GM18858 (cell line): Measurements from ENCODE around the gene RHBDD2.
"Not testable (repeated sequence)": the region's sequence is repeated elsewhere in the genome, so short reads cannot be mapped to it uniquely, and the experiment has no call there.

Experiments
- ATAC-seq: cut with Tn5 transposase; IDR thresholded peaks from one replicate; pipeline ENCODE4 v1.9.1; 2021; ENCODE audit not compliant: unreplicated experiment

Gene RHBDD2

DNA sequence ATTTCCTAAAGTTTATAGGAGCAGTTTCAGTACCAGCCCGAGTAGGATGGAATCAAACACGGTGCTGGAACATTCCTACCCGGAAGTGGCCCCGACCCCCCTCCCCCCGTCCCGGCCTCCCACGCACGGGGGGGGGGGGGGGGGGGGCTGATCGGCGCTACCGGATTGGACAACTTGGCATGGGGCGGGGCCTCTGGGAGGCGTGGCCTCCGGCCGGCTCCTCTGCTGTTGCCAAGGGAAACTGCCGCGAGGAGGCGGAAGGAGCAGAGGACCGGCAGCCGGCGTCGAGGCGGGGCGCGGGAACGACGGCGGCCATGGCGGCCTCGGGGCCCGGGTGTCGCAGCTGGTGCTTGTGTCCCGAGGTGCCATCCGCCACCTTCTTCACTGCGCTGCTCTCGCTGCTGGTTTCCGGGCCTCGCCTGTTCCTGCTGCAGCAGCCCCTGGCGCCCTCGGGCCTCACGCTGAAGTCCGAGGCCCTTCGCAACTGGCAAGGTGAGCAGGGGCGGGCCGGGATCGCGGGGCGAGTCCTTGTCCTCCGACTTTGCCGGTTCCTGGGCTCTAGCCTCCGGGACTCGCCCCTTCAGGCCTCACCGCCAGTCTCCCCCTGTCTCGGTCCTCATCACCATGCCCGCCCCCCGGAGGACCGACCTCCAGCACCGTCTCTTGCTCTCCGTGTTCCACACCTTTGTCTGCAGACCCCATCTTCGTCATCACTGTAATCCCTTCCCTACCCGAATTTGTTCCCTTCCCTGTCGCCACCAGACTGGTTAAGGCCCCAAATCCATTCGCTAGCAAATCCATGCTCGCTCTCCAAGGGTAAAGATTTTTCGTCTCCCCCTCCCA lies at the start of gene RHBDD2:
Gene RHBDD2 (plus strand): TSS at position 266 of the 843 bp plus-strand sequence. CDS start 49 bp downstream, at position 315.
- peak; percentile 83 for ATAC-seq

DNA sequence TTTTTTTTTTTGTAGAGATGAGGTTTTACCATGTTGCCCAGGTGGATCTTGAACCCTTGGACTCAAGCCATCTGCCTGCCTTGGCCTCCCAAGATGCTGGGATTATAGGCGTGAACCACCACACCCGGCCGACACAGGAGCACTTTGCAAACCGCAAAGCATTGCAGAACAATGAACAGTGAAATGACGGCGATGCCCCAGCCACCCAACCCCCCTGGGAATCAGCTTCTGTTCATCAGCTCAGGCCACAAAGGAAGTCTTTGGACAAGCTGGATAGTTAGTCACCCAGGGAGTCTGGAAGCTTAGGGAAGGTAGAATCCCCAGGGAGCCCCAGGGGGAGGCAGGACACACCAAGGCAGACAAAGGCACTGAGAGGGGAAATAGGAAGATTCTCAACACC lies 49.2 kb upstream of the RHBDD2 start:
- ATAC-seq: not testable (repeated sequence)

DNA sequence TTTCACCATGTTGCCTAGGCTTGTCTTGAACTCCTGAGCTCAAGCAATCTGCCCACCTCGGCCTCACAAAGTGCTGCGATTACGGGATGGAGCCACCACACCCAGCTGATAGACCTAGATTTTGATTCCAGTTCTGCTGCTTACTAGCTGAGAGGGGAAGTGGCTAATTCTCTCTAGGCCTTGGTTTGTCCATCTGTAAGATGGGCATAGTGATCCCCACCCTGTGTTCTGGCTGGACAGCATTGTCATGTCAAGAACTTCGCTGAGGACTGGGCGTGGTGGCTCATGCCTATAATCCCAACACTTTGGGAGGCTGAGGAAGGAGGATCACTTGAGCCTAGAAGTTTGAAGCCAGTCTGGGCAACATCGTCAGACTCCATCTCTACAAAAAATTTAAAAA lies 47.9 kb upstream of the RHBDD2 start:
- no peak for ATAC-seq

DNA sequence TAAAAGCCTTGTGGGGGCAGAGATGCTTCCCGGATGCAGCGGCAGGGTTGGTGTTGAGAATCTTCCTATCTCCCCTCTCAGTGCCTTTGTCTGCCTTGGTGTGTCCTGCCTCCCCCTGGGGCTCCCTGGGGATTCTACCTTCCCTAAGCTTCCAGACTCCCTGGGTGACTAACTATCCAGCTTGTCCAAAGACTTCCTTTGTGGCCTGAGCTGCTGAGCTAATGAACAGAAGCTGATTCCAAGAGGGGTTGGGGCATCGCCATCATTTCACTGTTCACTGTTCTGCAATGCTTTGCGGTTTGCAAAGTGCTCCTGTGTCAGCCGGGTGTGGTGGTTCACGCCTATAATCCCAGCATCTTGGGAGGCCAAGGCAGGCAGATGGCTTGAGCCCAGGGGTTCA lies 45.2 kb upstream of the RHBDD2 start:
- ATAC-seq: not testable (repeated sequence)

DNA sequence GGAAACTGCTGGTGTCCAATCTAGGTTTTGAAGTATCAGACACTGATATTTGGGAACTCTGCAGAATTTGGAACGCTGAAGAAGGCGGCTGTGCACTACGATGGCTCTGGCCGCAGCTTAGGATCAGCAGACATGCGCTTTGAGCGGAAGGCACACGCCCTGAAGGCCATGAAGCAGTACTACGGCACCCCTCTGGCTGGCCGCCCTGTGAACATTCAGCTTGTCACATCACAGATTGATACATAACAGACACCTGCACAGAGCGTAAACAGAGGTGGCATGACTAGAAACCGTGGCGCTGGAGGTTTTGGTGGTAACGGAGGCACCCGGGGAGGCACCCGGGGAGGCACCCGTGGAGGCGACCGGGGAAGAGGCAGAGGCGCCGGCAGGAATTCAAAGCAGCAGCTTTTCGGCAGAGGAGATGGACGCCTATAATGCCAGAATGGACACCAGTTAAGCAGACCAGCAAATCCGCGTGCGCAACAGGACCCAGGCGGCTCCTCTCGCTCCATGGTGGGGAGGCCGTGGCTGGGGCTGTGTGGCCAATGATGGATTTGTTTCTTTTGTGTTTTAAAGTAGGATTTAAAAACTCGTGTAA lies 43.0 kb upstream of the RHBDD2 start:
- no peak for ATAC-seq

DNA sequence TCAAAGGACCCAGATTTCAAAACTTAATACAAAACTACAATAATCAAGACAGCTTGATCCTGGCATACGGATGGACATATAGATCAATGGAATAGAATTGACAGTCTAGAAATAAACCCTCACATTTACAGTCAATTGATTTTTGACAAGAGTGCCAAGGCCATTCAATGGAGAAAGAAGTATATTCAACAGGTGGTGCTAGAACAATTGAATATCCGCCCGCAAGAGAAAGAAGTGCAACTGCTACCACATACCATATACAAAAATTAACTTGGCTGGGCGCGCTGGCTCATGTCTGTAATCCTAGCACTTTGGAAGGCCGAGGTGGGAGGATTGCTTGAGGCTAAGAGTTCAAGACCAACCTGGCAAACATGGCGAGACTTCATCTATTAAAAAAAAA lies 42.0 kb upstream of the RHBDD2 start:
- ATAC-seq: no peak

DNA sequence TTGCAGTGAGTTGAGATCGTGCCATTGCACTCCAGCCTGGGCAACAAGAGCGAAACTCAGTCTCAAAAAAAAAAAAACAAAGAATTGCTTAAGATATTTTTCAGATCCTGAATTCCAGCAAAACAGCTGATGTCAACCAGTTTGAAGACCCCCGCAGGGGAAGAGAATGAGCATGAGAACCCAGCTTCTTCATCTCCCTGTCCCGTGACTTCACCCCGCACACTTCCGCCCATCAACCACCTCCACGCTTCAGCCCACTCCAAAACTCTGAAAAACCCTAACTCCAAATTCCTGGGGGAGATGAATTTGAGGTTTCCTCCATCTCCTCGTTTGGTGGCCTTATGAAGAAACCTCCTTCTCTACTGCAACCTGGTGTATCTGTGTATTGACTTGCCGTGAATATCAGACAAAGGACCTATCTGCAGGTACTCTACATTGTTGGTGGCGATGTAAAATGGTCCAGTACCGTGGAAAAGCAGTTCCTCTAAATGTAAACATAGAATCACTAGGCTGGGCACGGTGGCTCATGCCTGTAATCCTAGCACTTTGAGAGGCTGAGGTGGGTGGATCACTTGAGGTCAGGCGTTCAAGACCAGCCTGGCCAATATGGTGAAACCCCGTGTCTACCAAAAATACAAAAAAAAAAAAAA lies 40.4 kb upstream of the RHBDD2 start:
- ATAC-seq: not testable (repeated sequence)

DNA sequence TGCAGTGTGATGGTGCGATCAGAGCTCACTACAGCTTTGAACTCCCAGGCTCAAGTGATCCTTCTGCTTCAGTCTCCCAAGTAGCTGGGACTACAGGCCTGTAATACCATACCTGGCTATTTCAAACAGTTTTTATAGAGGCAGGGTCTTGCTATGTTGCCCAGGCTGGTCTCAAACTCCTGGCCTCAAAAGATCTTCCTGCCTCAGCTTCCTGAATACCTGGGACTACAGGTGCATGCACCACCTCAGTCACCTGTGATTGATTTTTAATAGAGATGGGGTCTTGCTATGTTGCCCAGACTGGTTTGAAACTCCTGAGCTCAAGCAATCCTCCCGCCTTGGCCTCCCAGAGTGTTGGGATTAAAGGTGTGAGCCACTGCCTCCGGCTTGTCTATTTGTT lies 38.8 kb upstream of the RHBDD2 start:
- no peak for ATAC-seq

DNA sequence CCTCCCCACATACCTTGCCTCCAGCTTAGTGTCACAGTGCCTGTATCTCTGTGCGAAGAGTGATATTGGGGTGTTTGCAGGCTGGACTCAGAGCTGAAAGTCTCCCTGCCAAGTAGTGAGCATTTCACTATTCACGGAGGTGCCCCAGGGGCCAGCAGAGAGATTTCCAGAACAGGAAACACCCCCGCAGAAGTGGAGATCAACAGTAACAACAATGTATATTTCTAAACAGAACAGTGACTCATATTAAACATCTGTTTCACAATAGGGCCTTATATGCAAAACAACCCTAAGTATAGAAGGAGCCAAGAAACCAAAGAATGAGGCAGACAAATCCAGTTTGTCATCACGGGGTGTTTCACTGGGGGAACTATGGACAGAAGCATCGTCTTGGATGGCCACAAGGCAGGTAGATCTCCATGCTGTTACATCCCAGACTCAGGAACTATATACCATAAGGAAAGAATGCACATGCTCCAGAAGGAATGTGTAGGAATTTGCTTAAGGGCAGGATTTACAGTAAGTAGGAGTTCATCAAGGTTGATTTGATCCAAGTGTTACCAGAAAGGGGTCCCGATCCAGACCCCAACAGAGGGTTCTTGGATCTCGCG lies 35.9 kb upstream of the RHBDD2 start:
- ATAC-seq: peak; percentile 95

DNA sequence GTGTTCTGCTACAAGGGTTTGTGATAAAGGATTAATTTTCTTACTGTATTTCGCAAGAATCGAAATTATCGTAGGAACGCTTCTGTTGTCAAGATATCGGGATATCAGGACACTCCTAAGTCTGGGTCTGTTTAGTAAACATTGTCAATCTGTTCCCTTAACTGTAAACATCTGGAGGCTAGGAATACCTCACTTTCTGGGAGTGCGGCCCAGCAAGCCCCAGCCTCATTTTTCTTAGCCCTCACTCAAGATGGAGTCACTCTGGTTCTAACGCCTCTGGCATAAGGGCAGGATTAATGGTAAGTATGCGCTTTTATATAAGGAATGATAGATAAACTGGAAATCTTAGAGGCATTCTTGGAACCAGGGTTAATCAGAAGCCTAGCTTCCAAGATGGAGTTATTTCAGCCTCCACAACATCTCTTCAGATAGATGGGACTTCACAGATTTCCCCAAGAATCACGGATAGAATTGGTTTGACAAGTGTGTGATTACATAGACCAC lies 35.2 kb upstream of the RHBDD2 start:
- ATAC-seq: no peak

DNA sequence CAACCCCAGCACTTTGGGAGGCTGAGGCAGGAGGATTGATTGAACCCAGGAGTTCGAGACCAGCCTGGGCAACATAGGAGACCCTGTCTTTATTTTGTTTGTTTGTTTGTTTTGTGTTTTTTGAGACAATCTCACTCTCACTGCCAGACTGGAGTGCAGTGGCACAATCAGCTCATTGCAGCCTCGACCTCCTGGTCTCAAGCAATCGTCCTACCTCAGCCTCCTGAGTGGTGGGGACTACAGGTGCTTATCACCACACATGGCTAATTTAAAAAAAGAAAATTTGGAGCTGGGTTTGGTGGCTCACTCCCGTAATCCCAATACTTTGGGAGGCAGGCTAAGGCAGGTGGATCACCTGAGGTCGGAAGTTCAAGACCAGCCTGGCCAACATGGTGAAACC lies 34.7 kb upstream of the RHBDD2 start:
- ATAC-seq: no peak

DNA sequence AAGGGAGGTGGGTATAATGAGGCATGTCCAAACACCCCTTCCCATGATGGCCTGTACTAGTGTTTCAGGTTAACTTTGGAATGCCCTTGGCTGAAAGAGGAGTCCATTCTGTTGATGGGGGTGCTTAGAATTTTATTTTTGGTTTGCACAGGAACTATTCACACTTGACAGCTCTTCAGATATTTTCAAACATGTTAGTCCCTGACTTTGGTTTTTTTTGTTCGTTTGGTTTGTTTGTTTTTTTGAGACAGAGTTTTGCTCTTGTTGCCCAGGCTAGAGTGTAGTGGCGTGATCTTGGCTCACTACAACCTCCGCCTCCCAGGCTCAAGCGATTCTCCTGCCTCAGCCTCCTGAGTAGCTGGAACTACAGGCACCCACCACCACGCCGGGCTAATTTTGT lies 33.7 kb upstream of the RHBDD2 start:
- ATAC-seq: not testable (repeated sequence)

DNA sequence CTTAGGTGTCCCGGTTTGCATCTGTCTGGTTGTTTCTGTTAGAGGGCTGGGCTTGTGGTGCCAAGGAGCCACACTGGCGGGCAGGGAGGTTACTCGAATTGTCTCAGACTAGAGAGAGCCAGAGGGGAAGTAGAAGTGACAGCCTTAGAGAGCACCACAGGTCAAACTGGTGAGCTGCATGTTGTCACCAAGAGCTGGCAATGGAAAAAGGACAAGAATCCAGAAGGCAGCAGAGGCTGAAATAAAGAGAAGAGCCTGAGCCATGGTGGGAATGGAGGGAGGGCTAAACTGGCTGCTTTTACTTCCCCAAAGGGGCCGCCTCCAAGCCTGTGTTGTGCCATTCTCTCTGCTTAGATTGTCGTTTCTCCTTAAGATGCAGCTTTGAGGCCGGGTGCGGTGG lies 31.1 kb upstream of the RHBDD2 start:
- ATAC-seq: no peak

DNA sequence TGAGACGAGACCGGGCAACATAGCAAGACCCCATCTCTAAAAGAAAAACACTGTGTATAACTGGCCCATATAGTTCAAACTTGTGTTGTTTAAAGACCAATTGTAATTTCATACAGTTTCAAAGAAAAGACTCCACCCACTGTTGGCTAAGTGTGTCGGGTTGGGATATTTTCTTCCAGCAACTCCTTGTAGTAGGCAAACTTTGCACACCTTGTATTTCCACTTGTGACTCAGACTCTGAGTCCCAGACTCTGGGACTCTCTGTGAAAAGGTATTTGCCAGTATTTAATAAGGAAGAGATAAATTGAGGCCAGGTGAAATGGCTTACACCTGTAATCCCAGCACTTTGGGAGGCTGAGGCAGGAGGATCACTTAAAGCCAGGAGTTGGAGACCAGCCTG lies 29.3 kb upstream of the RHBDD2 start:
- ATAC-seq: no peak

DNA sequence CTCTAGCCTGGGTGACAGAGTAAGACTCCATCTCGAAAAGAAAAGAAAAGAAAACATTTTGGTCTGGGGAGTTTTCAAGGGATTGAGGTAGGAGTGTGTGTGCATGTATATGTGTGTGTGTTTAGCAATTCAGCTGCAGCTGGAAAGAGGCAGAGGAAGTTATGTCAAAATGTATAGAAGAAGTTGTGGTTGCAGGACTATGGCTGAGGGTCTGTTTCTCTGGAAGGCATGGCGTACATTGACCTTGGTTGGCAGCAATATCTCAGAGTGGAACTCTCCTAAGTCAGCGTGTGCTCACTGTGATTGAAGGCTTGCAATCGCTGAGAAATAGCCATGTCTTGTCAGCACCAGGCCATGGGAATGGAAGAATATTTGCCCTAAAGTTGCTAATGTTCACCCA lies 28.6 kb upstream of the RHBDD2 start:
- no peak for ATAC-seq

DNA sequence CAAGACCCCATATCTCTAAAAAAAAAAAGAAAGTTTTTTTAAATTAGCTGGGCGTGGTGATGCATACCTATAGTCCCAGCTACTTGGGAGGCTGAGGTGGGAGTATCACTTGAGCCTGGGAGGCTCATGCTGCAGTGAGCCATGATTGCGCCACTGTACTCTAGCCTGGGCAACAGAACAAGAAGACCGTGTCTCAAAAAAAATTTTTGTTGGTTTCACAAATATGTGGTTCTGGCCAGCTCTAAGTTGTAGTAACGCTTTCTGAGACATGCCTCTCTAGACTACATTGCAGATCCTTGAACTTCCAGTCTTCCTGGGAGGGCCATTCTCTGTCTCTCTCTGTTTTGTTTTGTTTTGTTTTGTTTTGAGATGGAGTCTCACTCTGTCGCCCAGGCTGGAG lies 24.6 kb upstream of the RHBDD2 start:
- ATAC-seq: no peak

DNA sequence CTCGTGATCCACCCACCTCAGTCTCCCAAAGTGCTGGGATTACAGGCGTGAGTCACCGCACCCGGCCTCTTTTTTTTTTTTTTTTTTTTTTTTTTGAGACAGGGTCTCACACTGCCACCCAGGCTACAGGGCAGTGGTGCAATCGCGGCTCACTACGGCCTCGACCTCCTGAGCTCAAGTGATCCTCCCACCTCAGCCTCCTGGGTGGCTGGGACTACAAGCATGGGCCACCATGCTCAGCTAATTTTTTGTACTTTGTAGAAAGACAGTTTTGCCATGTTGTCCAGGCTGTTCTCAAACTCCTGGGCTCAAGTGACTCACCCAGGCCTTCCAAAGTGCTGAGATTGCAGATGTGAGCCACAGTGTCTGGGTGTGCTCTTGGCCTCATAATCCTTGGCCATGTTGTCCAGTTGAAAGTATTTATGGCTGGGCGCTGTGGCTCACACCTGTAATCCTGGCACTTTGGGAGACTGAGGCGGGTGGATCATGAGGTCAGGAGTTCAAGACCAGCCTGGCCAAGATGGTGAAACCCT lies 24.0 kb upstream of the RHBDD2 start:
- not testable (repeated sequence) for ATAC-seq

DNA sequence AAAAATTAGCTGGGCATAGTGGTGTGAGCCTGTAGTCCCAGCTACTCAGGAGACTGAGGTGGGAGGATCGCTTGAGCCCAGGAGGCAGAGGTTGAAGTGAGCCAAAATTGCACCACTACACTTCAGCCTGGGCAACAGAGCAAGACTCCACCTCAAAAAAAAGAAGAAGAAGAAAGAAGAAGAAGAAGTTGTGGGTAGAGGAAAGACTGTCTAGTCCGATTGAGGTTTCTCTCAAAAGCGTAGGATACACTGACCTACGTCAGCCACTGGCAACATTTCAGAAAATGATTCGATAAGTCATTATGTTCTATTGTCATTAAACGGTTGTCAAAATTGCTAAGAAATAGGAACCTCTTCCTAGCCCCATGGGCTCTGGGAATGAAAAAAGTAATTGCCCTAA lies 22.3 kb upstream of the RHBDD2 start:
- no peak for ATAC-seq

DNA sequence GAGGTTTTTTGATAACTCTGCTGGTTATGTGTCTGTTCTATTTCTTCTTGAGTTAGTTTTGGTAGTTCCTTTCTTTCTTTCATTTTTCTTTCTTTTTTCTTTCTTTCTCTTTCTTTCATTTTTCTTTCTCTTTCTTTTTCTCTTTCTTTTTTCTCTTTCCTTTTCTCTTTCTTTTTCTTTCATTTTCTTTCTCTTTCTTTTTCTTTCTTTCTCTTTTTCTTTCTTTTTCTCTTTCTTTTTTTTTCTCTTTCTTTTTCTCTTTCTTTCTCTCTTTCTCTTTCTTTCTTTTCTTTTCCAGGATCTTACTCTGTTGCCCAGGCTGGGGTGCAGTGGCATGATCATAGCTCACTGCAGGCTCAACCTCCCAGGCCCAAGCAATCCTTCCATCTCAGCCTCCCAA lies 20.4 kb upstream of the RHBDD2 start:
- no peak for ATAC-seq

DNA sequence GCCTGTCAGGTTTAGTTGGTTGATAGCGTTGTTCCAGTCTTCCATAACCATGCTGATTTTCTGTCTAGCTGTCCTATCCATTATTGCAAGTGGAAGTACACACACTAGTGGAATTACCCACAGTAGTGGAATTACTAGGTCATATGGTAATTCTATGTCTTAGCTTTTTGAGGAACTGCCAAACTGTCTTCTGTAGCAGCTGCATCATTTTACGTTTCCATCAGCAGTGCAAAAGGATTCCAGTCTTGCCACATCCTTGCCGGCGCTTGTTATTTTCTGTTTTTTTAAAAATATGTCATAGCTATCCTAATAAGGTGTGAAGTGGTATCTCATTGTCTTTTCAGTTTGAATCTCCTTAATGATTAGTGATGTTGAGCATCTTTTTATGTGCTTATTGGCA lies 17.2 kb upstream of the RHBDD2 start:
- ATAC-seq: no peak

DNA sequence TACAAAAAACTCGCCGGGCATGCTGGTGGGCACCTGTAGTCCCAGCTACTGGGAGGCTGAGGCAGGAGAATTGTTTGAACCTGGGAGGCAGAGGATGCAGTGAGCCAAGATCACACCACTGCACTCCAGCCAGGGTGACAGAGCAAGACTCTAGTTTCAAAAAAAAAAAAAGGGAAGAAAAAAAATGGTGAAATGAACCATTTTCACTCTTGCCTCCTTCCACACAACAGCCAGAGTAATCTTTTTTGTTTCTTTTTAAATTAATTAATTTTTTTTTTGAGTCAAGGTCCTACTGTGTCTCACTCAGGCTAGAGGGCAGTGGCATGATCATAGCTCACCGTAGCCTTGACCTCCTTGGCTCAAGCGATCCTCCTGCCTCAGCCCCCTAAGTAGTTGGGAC lies 14.6 kb upstream of the RHBDD2 start:
- ATAC-seq: not testable (repeated sequence)
